Duodenal mucosa (tissue), 2 donors: ENCODE results near the gene NOVA1.

ENCODE experiments used
- H3K27ac ChIP-seq: one replicate; pipeline ENCODE4 v1.7.0; 2013; ENCODE audit warnings: low read depth, low read length
- H3K27me3 ChIP-seq, 2 donors: one replicate each; pipeline ENCODE4 v1.7.0; 2013; ENCODE audit warnings: low read length in 2 of 2, control low read depth in 1 of 2; ENCODE audit not compliant: insufficient read depth in 2 of 2, control insufficient read depth in 1 of 2
- H3K36me3 ChIP-seq, 2 donors: one replicate each; pipeline ENCODE4 v1.7.0; 2013; ENCODE audit warnings: low read length in 2 of 2, control low read depth in 1 of 2; ENCODE audit not compliant: insufficient read depth in 2 of 2, control insufficient read depth in 1 of 2
- H3K4me1 ChIP-seq, 2 donors: one replicate each; pipeline ENCODE4 v1.7.0; 2013; ENCODE audit warnings: low read length in 2 of 2, control low read depth in 1 of 2; ENCODE audit not compliant: insufficient read depth in 2 of 2, control insufficient read depth in 1 of 2
- H3K4me3 ChIP-seq, 2 donors: one replicate each; pipeline ENCODE4 v1.7.0; 2013; ENCODE audit warnings: low read length in 2 of 2, low read depth in 1 of 2
- H3K9ac ChIP-seq, 2 donors: one replicate each; pipeline ENCODE4 v1.7.0; 2013; ENCODE audit warnings: low read length in 2 of 2, low read depth in 1 of 2
- H3K9me3 ChIP-seq, 2 donors: one replicate each; pipeline ENCODE4 v1.7.0; 2013; ENCODE audit warnings: low read length in 2 of 2, control low read depth in 1 of 2; ENCODE audit not compliant: control insufficient read depth in 1 of 2

The NOVA1 gene

DNA sequence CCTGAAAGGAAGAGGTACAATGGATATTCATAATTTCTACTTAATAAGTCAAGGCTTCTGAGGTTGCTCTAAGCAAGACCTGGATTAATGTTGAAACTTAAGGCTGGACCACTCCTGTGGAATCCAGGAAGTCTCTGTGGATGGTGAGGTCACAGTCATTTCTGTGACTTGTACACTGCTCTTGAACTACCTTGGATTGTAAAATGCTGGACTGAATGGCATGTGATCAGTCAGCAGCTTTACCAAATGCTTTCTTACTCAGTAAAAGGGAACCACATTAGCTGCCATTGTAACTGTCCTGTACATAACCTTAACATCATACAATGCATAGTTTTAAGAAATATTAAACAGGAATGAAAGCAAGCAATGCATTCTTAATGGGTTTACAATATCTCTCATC is 182.9 kb downstream of the NOVA1 start:
- no peak overlapping the region for H3K27ac ChIP-seq
- no peaks in the 10 kb centered on the region for H3K36me3 ChIP-seq
- no peak overlapping the region for H3K9ac ChIP-seq
- no peak overlapping the region for H3K4me3 ChIP-seq
- H3K27me3 ChIP-seq = no peaks in the 10 kb centered on the region
- no peaks in the 10 kb centered on the region for H3K4me1 ChIP-seq
- H3K9me3 ChIP-seq = no peaks in the 10 kb centered on the region

DNA sequence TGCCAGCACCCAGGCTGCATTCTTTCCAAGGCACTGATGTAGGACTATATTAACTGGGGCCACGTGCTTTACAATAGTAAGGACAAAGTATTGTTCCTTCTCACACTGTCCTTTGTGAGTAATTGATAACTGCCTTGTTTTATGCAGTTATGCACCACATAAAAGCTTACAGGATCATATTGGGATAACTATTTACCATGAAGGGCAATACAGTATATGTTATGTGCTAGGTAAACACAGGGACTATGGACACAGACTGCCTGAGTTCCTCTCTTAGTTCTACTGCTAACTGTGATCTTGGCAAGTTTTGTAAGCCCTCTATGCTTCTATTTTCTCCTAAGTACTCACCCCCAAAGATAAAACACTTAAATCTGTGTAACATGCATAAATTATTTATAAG is 183.7 kb downstream of the NOVA1 start:
- H3K27ac ChIP-seq = no peak overlapping the region
- H3K4me3 ChIP-seq = no peak overlapping the region
- no peaks in the 10 kb centered on the region for H3K9me3 ChIP-seq
- no peaks in the 10 kb centered on the region for H3K4me1 ChIP-seq
- no peaks in the 10 kb centered on the region for H3K36me3 ChIP-seq
- no peak overlapping the region for H3K9ac ChIP-seq
- no peaks in the 10 kb centered on the region for H3K27me3 ChIP-seq

DNA sequence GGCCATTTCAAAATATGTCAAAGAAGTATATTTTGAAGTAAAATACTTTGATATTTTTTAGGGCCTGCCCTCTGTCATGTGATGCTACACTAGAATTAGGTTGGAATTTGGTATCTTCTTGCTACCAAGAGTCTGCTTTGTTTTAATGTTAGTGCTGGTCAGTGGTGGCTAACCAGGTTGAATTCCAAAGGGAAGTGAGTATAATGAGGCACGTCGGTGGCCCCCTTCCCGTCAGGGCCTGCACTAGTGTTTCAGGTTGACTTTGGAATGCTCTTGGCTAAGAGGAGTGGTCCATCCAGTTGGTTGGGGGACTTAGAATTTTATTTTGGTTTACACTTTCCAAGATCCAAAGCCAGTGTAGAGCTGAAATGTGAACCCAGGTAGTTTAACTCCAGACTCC is 185.4 kb downstream of the NOVA1 start:
- Histone ChIP-seq H3K4me1 (no peaks in the 10 kb centered on the region), H3K9me3 (no peaks in the 10 kb centered on the region), H3K4me3 (no peak overlapping the region), H3K9ac (no peak overlapping the region), H3K27ac (no peak overlapping the region), H3K36me3 (no peaks in the 10 kb centered on the region), H3K27me3 (no peaks in the 10 kb centered on the region)

DNA sequence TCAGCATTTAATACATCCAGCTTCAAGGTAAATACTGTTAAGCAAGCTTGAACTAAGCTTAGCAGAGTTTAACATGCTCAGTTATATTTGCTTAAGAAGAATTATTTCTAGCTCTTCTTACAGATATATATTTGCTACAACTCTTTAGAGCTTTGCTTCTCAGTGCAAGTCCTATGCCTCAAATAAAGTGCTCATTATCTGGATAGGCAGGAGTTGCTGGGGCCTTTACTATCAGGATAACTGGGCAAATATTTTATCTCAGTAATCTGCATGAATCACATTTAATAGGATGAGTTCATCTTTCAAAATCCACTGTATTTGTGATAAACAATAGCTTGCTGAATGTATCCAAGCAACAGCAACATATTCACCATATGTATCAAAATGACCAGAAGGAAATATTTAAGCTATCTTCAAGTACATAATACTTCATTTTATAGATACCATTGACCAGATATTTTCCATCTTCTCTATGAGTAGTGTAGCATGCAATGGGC is 187.6 kb downstream of the NOVA1 start:
- Histone ChIP-seq H3K27me3 (no peaks in the 10 kb centered on the region), H3K36me3 (no peaks in the 10 kb centered on the region), H3K9me3 (no peaks in the 10 kb centered on the region), H3K4me3 (no peak overlapping the region), H3K27ac (no peak overlapping the region), H3K9ac (no peak overlapping the region), H3K4me1 (no peaks in the 10 kb centered on the region)

DNA sequence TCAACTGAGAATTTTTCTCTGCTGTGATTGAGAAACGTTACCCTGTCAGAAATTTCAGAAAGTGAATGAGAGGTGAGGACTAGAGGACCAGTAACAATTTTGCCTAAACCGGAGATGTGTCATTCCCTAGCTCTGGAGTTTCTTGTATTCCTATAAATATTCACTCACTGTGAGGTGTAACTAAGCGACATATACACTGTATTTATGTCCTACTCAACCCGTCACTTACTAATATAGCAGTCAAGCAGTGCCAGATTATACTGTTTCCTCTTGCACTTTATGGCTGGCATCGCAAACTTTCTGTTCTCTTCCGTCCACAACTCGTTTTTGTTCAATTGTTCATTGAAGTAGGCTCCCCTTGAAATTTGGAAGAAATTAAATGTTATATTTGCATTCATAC is 192.9 kb downstream of the NOVA1 start:
- no peaks in the 10 kb centered on the region for H3K9me3 ChIP-seq
- no peak overlapping the region for H3K9ac ChIP-seq
- peaks cover 0 to 6% of the 10 kb centered on the region in 2 donors for H3K4me1 ChIP-seq
- no peak overlapping the region for H3K27ac ChIP-seq
- no peak overlapping the region for H3K4me3 ChIP-seq
- H3K36me3 ChIP-seq = no peaks in the 10 kb centered on the region
- no peaks in the 10 kb centered on the region for H3K27me3 ChIP-seq

DNA sequence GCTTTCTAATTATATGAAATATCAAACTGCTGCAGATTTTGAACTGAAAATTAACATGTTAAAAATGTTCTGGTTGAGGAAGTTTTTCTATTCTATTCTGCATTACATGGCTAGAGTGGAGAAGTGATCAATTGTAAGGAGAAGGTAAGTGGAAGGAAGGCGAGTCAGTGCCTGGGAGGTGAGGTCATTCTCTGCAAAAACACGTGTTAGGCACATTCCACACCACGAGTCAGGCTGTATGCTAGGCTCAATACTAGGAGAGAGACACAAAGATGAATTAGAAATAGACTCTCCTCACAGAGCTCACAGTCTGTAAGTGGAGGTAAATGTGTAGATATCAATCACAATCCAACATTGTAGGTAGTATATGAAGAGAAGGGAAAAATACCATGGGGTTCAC is 194.1 kb downstream of the NOVA1 start:
- Histone ChIP-seq H3K27me3 (no peaks in the 10 kb centered on the region), H3K9ac (no peak overlapping the region), H3K4me1 (peaks cover 0 to 6% of the 10 kb centered on the region in 2 donors), H3K36me3 (no peaks in the 10 kb centered on the region), H3K4me3 (no peak overlapping the region), H3K9me3 (no peaks in the 10 kb centered on the region), H3K27ac (no peak overlapping the region)

DNA sequence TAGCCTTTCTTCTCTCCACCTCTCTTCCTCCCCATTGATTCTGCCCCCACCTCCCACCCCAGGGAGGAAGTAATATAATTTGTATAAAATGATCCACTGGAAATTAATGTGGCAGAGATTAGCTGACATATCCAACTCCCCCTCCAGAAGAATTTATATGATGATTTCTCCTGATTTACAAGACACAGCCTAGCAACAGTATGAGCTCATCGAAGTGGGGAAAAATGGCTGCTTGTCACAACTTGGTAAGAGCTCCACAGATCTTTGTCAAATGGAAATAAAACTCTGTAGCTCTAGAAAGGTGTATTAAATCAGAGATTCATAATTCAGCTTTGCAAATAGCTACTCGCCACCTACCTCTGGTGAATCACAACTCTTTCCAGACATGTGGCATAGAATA is 195.7 kb downstream of the NOVA1 start:
- no peaks in the 10 kb centered on the region for H3K27me3 ChIP-seq
- H3K9me3 ChIP-seq = no peaks in the 10 kb centered on the region
- no peaks in the 10 kb centered on the region for H3K36me3 ChIP-seq
- no peak overlapping the region for H3K9ac ChIP-seq
- H3K27ac ChIP-seq = no peak overlapping the region
- H3K4me1 ChIP-seq = peaks cover 0 to 6% of the 10 kb centered on the region in 2 donors
- no peak overlapping the region for H3K4me3 ChIP-seq

DNA sequence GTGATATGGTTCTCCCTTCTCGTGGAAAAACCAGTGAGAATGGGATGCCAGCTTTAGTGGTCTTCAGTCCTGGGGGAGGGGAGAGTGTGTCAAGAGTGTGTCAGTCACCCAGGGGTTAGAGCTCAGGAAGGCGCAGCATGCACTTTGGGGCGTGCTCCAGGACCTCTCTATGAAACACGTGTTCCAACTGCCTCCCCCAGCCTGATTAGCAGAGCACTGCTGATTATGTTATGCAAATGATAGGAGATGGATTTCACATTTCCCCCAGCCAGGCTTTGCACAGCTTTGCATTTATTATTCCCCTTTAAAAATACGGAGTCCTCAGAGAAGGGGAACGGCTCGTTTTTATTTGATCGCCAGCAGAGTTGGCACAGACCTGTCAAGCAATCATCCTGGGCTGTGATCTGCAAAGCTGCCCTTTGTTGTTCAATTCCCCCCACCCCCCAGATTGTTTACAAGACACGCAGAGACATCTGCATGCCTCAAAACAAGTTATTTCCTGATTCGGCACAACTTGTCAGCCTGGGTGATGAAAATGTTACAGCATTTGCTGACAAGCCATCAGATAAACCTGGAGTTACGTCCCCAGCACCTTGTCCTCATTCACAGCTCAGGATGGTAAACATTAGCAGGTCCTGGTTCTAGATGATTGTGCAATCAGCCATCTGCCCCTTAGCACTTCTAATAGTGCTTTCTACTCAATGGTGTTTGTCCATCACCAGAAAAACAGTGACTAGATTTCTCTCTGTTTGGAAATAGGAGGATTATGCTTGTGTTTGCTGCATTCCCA is 196.5 kb downstream of the NOVA1 start:
- Histone ChIP-seq H3K4me1 (peaks cover 0 to 6% of the 10 kb centered on the region in 2 donors), H3K27me3 (no peaks in the 10 kb centered on the region), H3K27ac (no peak overlapping the region), H3K9me3 (no peaks in the 10 kb centered on the region), H3K9ac (no peak overlapping the region), H3K4me3 (no peak overlapping the region), H3K36me3 (no peaks in the 10 kb centered on the region)

DNA sequence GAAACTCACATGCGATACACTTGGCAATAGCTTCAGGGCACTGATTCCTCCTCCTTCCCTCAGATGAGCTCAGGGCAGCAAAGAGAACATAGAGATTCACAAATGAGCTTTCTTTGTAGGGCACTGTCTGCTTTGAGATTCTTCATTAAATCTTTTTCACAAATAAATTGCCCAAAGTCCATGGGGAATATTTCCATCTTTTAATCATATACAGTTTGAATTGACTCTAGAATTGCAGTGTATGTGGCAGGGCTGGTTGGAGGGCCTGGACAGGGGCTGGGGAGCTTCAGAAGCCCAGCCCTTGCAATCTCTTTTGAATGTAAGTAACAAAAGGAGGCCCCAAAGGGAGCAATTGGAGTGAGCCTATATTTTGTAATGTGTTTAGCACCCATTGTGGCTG is 197.5 kb downstream of the NOVA1 start:
- H3K9me3 ChIP-seq = no peaks in the 10 kb centered on the region
- no peak overlapping the region for H3K27ac ChIP-seq
- peaks cover 0 to 6% of the 10 kb centered on the region in 2 donors for H3K4me1 ChIP-seq
- H3K27me3 ChIP-seq = no peaks in the 10 kb centered on the region
- no peak overlapping the region for H3K4me3 ChIP-seq
- no peaks in the 10 kb centered on the region for H3K36me3 ChIP-seq
- H3K9ac ChIP-seq = no peak overlapping the region

DNA sequence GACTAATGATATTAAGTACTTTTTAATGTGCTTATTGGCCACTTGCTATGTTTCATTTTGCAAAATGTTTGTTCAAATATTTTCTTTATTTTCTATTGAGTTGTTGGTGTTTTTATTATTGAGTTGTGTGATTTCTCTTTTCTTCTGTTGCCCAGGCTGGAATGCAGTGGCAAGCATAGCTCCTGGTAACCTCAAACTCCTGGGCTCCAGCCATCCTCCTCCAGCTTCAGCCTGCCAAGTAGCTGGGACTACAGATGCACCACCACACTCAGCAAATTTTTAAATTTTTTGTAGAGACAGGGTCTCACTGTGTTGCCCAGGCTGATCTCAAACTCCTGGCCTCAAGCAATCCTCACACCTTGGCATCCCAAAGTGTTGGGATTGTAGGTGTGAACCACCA is 199.2 kb downstream of the NOVA1 start:
- Histone ChIP-seq H3K27me3 (no peaks in the 10 kb centered on the region), H3K9me3 (no peaks in the 10 kb centered on the region)

More for the DNA sequence above, 199.2 kb downstream of the NOVA1 start:
- Histone ChIP-seq H3K27ac (no peak overlapping the region), H3K4me3 (no peak overlapping the region), H3K4me1 (peaks cover 0 to 10% of the 10 kb centered on the region in 2 donors), H3K36me3 (no peaks in the 10 kb centered on the region), H3K9ac (no peak overlapping the region)
